Stimulated activated CD4-positive, alpha-beta T cell treated with anti-CD3 and anti-CD28 coated beads, Interleukin-15, amount 100 ng/mL, for 24 hours (primary cell): Measurements from ENCODE around the gene APMAP.

ENCODE experiments used
- DNase-seq: peaks from one replicate; pipeline ENCODE4 v3.0.0-alpha.2; 2020

APMAP gene

DNA sequence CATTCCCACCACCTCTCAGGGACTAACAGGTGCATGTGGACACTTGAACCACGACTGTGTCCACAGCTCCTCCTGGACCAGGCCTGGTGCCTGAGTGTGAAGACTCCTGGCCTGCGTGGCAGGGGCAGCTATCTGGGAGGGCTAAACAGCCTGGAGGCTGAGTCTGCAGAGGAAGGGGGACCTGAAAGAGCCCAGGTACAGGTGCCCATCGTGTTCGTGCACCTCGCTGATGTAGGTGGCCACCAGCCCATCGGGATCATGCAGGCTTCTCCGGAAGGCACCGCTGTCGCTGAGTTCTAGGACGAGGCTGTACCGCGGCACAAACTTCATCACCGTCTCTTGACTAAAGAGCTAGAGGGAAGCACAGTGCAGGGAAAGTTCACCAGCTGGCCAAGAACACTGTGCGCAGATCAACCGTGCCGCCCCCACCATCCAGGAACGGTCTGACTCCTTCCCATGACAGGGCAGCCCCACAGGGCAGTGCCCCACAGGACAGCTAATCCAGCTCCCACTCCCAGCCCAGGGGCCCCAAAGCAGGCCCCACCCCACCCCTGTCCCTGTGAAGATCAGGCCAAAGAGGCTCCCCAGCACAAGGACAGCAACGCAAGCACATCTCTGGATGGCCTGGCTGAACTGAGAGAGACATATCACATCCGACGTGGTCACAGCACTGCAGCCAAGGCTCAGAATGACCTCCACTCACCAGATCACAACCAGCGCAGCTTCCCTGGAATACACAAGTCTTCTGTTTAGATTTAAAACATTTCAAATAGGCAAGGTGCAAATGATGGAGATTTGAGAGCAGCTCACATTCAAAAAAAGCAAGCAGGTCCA is 28.7 kb downstream of the APMAP start:
- no peak for DNase-seq

- DNase-seq, result no peak
Observed at GRCh38 chr20:24962510-24962909, 30.0 kb downstream of the APMAP start.

DNA sequence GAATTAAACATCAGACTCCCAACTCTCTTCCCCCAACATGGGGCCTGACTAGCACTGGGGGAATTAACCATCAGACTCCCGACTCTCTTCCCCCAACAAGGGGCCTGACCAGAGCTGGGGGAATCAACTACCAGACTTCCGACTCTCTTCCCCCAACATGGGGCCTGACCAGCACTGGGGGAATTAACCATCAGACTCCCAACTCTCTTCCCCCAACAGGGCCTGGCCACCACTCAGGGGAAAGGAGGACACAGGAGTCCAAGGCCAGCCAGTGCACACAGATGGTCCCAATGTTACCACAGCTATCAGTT is 30.4 kb downstream of the APMAP start:
- DNase-seq, result no peak

DNA sequence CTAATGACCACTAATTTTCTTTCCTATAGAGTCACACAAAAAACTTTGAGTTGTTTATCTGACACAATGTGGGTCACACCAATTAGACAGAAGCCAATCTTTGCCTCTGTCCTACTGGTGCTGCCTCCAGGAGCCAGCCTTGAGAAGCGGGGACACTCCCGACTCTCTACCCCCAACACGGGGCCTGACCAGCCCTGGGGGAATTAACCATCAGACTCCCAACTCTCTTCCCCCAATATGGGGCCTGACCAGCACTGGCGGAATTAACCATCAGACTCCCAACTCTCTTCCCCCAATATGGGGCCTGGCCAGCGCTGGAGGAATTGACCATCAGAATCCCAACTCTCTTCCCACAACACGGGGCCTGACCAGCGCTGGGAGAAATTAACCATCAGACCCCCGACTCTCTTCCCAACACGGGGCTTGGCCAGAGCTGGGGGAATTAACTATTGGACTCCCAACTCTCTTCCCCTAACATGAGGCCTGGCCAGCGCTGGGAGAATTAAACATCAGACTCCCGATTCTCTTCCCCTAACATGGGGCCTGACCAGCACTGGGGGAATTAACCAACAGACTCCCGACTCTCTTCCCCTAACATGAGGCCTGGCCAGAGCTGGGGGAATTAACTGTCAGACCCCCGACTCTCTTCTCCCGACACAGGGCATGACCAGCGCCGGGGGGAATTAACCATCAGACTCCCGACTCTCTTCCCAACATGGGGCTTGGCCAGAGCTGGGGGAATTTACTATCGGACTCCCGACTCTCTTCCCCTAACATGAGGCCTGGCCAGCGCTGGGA is 31.0 kb downstream of the APMAP start:
- no peak for DNase-seq

GRCh38 chr20:24960861-24961260 is 31.7 kb downstream of the APMAP start:
- no peak for DNase-seq

DNA sequence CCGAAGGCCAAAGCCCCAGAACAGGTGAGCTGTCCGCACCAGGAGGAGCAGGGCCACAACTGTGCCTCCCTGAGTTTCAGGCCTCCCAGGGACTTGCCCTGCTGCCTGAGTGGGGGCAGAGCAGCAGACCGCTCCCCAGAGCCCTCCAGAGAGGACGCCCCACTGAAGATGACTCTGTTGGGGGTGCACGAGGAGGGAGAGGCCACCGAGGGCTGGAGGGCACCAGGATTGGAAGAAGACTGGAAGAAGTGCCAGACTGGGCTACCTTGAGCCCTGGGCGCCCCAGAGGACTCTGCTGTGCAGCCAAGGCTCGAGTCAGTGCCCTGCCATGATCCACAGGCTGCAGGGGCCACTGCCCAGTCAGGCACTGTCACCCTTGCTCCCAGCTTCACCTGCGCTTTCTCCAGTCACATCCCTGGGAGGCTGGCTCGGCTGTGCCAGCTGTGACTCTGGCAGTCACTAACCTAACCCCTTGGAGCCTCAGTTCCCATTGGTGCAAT is 32.2 kb downstream of the APMAP start:
- no peak for DNase-seq

DNA sequence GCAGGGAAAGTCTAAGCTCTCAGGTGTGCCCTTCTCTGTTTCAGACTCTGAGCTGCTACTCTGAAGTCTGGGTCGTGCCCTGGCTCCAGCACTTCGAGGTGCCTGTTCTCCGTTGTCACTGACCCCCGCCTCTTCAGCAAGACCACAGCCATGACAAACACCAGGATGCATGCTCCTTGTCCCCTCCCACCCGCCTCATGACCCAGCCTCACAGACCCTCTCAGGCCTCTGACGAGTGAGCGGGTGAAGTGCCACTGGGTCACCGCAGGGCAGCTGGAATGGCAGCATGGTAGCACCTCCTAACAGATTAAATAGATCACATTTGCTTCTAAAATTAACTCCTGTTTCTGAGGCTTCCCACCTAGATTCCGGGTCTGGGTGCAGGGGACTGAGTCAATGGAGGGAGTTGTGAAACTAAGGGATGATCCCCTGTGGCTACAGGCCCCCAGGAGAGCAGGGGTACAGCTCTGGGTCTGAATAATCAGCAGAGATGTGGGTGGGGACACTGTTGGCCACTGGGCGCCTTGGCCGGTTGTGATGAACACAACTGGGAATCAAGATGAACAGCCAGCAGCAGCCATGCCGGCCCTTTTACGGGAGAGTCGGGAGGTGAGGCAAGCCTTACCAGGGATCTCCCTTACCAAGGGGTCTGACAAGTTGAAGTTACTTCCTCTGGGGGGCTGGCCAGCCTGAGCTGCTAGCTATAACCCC is 32.8 kb downstream of the APMAP start:
- DNase-seq, result no peak

GRCh38 chr20:24958506-24959385 is 33.8 kb downstream of the APMAP start:
- DNase-seq, result no peak

DNA sequence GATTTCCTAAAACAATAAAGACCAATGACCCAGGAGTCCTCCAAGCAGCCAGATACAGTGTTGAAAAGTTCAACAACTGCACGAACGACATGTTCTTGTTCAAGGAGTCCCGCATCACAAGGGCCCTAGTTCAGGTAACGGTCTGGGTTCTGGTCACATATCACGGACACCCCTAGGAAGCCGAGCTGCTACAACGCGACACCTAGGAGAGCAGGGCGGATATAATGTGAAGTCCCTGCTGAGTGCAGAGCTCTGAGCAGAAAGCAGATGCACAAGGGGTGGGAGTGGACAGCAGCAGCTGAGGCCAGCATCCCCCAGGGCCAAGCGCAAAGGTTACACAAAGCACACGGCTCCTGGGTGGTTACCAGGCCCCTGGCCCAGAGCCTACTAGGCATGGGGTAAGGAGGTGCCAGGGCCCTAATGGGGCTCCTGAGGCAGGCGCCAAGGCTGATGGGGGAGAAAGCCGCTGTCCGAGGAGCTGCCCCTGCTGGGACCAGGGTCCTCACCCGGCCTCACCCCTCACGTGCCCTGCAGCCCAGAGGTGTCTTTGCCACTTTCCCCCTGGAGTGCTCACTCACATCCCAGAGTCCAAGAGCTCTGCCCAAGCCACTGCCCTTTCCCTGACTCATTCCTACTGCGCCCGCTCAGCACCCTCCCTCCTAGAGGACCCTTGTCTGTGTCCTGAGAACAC is 35.1 kb downstream of the APMAP start:
- no peak for DNase-seq

DNA sequence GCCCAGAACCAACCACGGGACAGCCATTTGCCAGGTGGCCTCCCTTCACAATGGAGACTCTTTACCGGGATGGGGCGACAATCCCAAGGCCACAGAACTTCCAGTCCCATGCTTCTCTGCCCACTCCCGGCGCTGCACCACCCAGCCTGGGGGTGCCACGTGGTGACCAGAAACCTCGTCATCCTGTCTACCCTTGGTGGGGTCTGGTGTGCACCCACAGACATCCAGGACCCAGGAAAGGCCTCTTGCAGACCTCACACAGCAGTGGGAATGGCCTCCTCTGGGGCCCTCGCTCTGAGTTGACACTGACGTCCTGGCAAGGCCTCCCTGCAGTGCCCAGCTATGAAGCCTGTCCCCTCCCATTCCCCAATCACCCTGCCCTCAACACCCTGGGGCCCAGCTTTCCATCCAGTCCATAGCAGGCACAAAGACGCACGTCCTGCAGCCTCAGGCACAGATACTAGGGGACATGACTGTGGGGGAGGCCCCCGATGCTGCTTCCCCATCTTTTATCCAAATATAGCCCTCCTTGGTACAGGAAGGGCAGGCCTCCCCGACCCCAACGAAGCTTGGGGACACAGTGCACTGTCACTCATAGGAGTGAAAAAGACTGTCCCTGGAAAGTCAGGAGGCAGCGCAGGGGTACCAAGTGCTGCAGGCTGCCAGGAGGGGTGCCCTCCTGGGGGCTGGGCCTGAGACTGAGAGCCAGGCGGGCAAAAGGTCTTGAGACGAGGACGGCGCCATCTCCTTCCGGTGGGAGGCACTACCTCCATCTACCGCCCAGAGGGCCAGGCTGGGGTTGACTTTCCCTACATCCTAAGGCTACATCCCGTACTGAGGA is 36.3 kb downstream of the APMAP start:
- DNase-seq, result no peak

GRCh38 chr20:24955045-24955444 is 37.5 kb downstream of the APMAP start:
- no peak for DNase-seq

- DNase-seq, result no peak
Observed at GRCh38 chr20:24954566-24954965, 38.0 kb downstream of the APMAP start.

GRCh38 chr20:24954151-24954550 is 38.4 kb downstream of the APMAP start:
- DNase-seq, result no peak

DNA sequence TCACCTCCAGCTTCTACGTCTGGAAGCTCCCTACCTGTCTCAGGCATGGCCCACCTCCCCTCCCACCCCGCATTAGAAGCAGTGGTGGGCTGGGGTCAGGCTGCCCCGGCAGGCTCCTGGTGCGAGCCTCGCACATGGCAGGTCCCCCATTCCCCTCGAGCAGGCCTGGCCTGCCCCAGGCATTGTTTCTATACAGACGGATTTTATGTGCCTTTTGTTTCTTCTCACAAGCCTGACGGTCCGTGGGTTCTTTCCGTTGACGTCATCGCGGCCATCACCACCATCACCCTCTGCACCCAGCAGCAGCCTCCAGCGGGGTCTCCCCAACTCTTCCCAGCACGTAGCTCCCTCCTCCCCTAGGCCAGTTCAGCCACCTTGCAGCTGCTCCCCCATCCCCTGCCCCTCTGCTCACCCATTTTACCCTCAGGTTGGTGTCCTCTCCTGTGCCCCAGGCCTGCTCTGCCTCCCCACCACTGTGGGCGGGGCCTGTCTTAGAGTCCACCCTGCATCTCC is 38.9 kb downstream of the APMAP start:
- no peak for DNase-seq

- DNase-seq, result no peak
Observed at GRCh38 chr20:24953209-24953575, 39.4 kb downstream of the APMAP start.

DNA sequence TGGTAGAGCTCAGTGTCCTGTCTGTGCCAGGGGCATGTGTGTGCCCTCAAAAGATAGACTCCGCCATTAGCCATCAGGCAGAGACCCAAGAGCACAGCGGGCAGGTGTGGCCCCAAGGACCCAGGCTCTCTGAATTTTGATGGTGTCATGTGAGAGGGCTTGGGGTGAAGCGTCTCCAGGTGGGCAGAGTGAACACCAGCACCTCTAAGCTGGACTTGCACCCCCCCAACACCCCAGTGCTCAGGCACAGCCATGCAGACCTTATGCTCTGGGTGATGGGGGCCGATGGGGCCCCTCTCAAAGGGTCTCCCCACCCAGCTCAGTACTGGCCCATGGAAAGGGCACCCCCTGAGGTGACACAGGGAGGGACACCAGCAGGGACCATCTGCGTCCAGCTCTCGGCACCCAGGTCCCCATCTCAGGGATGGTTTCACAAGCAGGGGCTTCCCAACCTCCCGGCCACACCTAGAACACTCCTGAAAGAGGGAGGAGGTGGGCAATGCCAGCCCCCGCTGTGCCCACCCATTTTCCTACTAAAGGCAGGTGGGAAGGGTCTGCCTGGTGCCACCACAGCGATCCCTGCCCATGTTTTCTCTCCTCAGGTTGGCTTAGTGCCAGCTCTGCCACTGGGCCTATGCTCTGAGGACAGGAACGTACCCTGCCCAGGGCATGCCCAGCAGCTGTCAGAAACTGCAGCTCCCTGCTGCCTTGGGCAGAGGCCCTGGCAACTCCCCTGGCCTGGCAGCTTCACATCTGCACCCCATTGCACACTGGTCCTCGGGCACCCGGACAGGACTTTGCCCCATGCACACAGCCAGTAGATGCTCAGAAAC is 40.0 kb downstream of the APMAP start:
- no peak for DNase-seq

- no peak for DNase-seq
Observed at GRCh38 chr20:24951536-24952083, 40.9 kb downstream of the APMAP start.

GRCh38 chr20:24950836-24951525 is 41.6 kb downstream of the APMAP start:
- no peak for DNase-seq
